ENCODE measurements around the gene POGLUT3. TPM values are rescaled to one million over a fixed set of nuclear protein-coding genes. Genes with fewer than 3 reads are reported as not detected.

Gene POGLUT3, protein sequence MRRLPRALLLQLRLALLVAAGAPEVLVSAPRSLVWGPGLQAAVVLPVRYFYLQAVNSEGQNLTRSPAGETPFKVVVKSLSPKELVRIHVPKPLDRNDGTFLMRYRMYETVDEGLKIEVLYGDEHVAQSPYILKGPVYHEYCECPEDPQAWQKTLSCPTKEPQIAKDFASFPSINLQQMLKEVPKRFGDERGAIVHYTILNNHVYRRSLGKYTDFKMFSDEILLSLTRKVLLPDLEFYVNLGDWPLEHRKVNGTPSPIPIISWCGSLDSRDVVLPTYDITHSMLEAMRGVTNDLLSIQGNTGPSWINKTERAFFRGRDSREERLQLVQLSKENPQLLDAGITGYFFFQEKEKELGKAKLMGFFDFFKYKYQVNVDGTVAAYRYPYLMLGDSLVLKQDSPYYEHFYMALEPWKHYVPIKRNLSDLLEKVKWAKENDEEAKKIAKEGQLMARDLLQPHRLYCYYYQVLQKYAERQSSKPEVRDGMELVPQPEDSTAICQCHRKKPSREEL
- polyA plus RNA-seq (2012; ENCODE audit: missing spikeins), result 8.9 TPM

DNA sequence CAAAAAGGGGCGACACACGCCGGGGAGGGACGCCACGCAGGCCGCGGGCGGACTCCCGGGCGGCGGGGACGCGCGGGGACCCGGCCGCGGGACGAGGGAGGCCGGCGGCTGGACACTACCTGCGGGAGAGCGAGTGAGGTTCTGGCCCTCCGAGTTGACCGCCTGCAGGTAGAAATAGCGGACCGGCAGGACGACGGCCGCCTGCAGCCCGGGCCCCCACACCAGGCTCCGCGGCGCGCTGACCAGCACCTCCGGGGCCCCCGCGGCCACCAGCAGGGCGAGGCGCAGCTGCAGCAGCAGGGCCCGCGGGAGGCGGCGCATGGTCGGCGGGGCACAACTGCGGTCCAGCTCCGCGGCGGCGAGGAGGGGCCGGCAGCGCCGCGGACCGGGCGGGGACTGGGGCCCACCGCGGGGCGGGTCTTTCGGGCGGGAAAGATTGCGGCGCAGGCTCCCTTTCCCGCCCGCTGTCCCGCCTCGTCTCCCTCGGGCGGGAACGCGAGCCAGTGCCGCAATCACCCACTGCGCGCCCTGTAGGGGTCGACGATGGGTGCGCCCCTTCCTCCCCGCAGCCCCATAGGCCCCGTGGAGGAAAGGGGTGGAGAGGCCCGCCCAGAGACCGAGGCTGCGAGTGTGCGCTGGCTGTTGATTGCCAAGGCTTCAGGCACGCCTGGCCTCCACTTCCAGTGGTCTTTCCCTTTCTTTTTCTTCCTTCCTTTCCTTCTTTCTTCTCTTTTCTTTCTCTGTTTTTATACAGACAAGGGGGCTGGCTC is at the start of gene POGLUT3:
Gene POGLUT3 (minus strand): TSS at position 339 of the 770 bp plus-strand sequence. CDS start 18 bp downstream, at position 321.
- no peak for TF ChIP-seq TAF1 (IDR thresholded peaks at IDR 0.05; ENCODE audit: borderline replicate concordance, low read depth, low read length)
- peak; percentile 41; the same call in 1 of the 2 replicates for TF ChIP-seq POLR2A (IDR thresholded peaks at IDR 0.05; ENCODE audit: low read depth, low read length)
- TF ChIP-seq POLR2AphosphoS5 (IDR thresholded peaks at IDR 0.05; ENCODE audit: low read depth, low read length), result peak; percentile 46; the same call in 1 of the 2 replicates
- peak; percentile 65 for DNase-seq (ENCODE audit: insufficient read length)
- peak; percentile 96 for FAIRE-seq

DNA sequence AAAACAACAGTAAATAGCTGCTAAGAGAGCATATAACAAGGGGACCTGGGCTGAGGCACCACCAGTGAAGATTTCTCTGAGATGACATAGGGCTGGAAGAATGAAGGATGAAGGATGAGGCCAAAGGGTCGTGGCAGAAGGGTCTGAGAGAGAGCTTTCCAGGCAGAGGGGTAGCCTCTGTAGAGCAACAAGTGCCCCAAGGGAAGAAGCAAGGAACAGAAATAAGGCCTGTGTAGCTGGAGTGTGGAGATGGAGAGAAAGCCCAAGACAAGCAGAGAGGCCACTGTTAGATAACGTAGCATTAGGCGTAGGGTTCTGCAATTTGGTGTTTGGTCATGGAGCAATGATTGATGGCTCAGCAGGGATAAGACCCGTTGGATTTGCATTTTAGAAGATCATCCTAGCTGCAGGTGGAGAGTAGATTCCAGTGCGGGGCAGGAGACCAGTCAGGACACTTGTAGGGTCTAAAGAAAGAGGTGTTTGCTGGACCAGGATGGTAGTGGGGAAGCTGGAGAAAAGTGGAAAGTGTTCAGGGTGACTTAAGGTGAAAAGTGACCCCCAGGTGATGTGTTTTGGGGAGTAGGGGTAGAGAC is 47.8 kb upstream of the POGLUT3 start:
- DNase-seq (ENCODE audit: insufficient read length) (no peak), FAIRE-seq (no peak)
- TF ChIP-seq POLR2A (IDR thresholded peaks at IDR 0.05; ENCODE audit: low read depth, low read length), result no peak
- no peak for TF ChIP-seq POLR2AphosphoS5 (IDR thresholded peaks at IDR 0.05; ENCODE audit: low read depth, low read length)
- TF ChIP-seq TAF1 (IDR thresholded peaks at IDR 0.05; ENCODE audit: borderline replicate concordance, low read depth, low read length), result no peak

DNA sequence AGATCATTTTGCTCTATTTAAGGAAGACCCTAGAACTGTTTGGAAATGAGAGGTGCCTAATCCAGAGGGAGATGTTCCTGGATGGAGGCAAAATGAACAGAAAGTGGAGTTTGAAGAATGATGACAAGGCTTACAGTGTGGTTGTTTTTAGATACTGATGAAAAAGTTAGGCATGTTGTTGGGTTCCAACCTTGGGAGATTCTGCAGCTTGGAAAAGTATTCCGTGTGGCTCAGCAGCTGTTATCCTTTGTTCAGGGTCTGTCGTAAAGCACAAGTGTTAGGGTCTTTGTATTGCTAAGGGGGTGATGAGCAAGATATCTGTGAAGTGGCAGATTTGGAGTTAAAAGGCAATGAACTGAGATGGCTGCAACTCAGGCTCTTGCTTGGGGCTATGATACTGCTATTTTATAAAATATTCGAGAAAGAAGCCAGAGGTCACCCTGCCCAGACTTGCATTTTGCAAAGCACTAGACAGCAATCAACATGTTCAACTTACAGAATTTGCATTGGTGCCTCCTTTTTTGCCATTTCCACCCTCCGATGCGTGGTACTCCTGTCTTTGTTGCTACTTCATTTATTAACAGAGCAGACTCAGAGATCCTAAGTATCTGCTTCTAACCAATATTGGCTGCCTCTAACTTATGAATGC is 45.3 kb upstream of the POGLUT3 start:
- no peak for DNase-seq (ENCODE audit: insufficient read length)
- no peak for TF ChIP-seq TAF1 (IDR thresholded peaks at IDR 0.05; ENCODE audit: borderline replicate concordance, low read depth, low read length)
- TF ChIP-seq POLR2A (IDR thresholded peaks at IDR 0.05; ENCODE audit: low read depth, low read length), result no peak
- TF ChIP-seq POLR2AphosphoS5 (IDR thresholded peaks at IDR 0.05; ENCODE audit: low read depth, low read length), result no peak
- FAIRE-seq, result no peak

DNA sequence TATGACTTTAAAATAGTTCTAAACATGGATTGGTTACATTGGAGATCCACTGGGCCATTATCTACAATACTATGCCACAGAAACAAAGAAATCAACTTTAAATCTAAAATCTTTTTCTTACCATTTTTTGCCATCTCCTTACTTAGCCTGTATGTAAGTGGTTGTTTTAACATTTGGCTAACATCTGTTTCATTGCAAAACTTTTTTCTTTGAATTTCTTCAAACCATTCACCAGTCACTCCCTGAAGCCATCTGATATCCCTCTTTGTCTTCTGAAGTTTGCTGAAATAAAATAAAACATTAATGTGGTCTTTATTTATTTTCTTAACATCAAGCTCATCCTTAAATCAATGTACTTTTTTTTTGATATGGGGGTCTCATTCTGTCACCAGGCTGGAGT is 43.3 kb upstream of the POGLUT3 start:
- TF ChIP-seq POLR2AphosphoS5 (IDR thresholded peaks at IDR 0.05; ENCODE audit: low read depth, low read length) (no peak), POLR2A (IDR thresholded peaks at IDR 0.05; ENCODE audit: low read depth, low read length) (no peak), TAF1 (IDR thresholded peaks at IDR 0.05; ENCODE audit: borderline replicate concordance, low read depth, low read length) (no peak)
- DNase-seq (ENCODE audit: insufficient read length) (no peak), FAIRE-seq (no peak)

DNA sequence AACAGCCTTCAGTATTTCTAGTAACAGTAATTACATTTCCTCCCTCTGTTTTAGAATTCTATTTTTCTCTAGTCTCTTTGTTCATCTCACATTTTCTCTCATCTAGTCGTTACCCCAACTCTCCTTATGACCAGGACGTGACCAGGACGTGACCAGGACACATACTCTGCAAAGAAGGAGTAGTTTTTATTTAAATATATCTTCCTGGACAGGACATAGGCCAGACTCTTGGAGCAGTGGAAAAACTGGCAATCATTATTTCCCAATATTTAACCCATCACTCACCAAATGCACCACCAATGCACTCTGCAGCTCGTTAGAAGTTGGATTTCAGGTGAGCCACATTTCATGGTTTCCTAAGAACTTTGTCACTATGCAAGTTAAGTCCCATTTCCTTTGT is 40.3 kb upstream of the POGLUT3 start:
- TF ChIP-seq TAF1 (IDR thresholded peaks at IDR 0.05; ENCODE audit: borderline replicate concordance, low read depth, low read length) (no peak), POLR2A (IDR thresholded peaks at IDR 0.05; ENCODE audit: low read depth, low read length) (no peak), POLR2AphosphoS5 (IDR thresholded peaks at IDR 0.05; ENCODE audit: low read depth, low read length) (no peak)
- FAIRE-seq (peak; percentile 21), DNase-seq (ENCODE audit: insufficient read length) (no peak)

DNA sequence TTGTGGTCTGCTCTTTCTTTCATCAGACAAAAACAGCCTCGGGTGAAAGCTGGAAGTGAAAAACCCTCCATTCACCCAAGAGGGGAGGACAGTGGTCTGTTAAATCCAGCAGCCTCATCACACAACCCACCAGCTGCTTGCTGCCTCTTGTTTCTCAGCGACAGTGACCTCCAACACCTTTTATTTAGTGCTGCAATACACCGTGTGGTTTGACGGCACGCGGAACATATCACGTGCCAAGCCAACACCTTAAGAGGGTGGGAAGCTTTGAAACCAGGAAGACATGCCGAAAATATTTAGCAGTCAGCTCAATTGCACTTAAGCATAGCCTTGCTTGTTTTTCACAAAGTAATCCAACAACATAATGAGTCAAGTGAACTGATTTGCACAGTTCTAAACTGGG is 39.8 kb upstream of the POGLUT3 start:
- no peak for DNase-seq (ENCODE audit: insufficient read length)
- no peak for TF ChIP-seq TAF1 (IDR thresholded peaks at IDR 0.05; ENCODE audit: borderline replicate concordance, low read depth, low read length)
- no peak for TF ChIP-seq POLR2AphosphoS5 (IDR thresholded peaks at IDR 0.05; ENCODE audit: low read depth, low read length)
- no peak for TF ChIP-seq POLR2A (IDR thresholded peaks at IDR 0.05; ENCODE audit: low read depth, low read length)
- peak; percentile 14 for FAIRE-seq

DNA sequence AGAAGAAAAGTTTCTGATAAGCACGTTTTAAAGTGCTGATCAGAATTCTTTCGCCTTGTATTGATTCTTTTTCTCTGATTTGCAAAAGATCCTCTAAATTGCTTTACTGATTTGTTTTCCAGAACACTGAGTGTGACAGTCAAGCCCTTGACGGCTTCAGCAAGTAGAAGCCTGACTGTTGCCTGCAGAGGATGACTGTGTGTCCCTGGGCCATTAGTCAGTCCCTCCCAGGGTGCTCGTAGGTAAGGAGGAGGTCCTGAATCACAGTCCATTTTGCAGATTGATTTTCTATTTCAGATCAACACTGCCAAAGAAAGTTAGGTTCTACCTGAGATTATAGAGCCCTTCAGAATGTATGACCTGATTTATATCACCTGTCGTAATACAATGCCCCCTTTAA is 38.6 kb upstream of the POGLUT3 start:
- DNase-seq (ENCODE audit: insufficient read length) (no peak), FAIRE-seq (no peak)

DNA sequence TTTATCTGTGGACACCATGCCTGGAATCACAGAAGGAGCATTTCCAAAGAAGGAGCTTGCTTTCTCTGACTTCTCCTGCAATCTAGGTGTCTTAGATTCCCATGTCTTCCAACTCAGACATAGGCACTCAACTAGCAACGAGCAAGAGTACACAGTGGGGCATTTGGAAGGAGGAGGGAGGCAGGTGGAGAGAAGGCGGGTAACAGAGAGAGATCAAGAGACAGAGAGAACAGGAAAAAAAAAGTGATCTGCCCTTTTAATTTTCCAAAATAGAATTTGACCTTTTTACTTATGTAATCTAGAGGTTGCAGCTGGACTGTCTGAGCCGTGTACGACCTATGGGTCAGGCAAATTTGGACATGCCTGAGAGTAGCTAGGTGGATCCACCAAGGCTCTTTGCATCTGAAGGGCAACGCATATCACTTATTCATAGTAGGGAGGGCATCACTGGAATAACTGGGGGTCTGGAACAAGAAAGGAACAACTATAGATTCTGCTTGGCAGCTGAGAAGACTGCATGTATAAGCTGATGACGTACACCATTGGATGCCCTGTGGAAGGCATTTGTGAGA is 37.3 kb upstream of the POGLUT3 start:
- TF ChIP-seq POLR2A (IDR thresholded peaks at IDR 0.05; ENCODE audit: low read depth, low read length) (no peak), POLR2AphosphoS5 (IDR thresholded peaks at IDR 0.05; ENCODE audit: low read depth, low read length) (no peak), TAF1 (IDR thresholded peaks at IDR 0.05; ENCODE audit: borderline replicate concordance, low read depth, low read length) (no peak)
- FAIRE-seq, result no peak

More for the DNA sequence above, 38.6 kb upstream of the POGLUT3 start:
- TF ChIP-seq TAF1 (IDR thresholded peaks at IDR 0.05; ENCODE audit: borderline replicate concordance, low read depth, low read length) (no peak), POLR2A (IDR thresholded peaks at IDR 0.05; ENCODE audit: low read depth, low read length) (no peak), POLR2AphosphoS5 (IDR thresholded peaks at IDR 0.05; ENCODE audit: low read depth, low read length) (no peak)

DNA sequence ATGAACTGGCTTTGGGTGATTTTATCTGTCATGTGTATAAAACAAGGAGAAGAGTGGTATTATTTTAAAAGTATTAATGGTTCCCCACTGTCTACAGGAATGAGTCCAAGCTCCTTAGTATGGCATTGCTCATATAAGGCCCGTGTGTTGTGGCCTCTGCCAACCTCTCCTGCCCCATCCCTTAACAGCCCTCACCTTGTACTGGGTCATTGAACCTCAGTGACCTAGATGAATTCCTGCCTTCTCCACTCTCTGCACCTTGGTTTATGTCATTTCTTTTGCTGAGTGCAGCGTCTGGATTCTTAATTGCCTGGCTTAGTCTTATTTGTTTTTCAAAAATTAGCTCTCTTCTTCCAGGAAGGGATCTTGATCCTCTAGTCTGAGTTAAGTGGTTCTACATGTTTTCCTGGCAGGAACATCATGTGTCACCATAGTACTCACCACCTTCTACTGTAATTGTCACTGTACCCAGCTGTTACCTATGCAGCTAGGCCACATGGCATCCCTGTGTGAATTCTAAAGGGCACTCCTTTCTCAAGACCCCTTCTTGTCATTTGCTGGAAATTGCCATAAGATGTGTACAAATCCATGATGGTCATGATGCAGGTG is 36.2 kb upstream of the POGLUT3 start:
- no peak for FAIRE-seq

More for the DNA sequence above, 37.3 kb upstream of the POGLUT3 start:
- DNase-seq (ENCODE audit: insufficient read length), result no peak

DNA sequence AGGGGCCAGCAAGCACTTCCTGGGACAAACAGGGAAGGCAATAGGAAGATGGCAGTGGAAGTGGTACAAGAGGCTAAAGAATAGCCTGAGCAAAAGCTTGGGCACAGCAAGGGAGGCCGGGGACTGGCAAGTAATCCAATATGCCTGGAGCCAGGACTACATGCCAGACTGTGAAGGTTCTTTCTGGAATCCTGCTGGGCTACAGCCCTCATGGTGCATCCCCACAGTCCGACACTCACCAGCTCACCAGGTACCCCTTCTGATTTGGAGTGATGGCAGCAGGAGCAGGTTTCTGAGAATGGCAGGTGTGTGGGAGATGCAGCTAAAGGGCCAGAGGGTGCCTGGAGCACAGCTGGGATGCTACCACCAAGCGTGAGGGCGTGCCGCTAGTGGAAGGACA is 32.2 kb upstream of the POGLUT3 start:
- FAIRE-seq, result no peak
- TF ChIP-seq POLR2A (IDR thresholded peaks at IDR 0.05; ENCODE audit: low read depth, low read length) (no peak), TAF1 (IDR thresholded peaks at IDR 0.05; ENCODE audit: borderline replicate concordance, low read depth, low read length) (no peak), POLR2AphosphoS5 (IDR thresholded peaks at IDR 0.05; ENCODE audit: low read depth, low read length) (no peak)
- no peak for DNase-seq (ENCODE audit: insufficient read length)

More for the DNA sequence above, 36.2 kb upstream of the POGLUT3 start:
- no peak for DNase-seq (ENCODE audit: insufficient read length)
- TF ChIP-seq POLR2A (IDR thresholded peaks at IDR 0.05; ENCODE audit: low read depth, low read length) (no peak), POLR2AphosphoS5 (IDR thresholded peaks at IDR 0.05; ENCODE audit: low read depth, low read length) (no peak), TAF1 (IDR thresholded peaks at IDR 0.05; ENCODE audit: borderline replicate concordance, low read depth, low read length) (no peak)

Measured in GM12892 (cell line).